NT2/D1 (cell line): ENCODE measurements around the gene ACVRL1.

Experiments
- YY1 ChIP-seq: IDR thresholded peaks from 2 replicates; pipeline ENCODE4 v1.6.1; 2011; ENCODE audit not compliant: insufficient read length, insufficient read depth
- ZNF274 ChIP-seq: IDR thresholded peaks from 2 replicates; pipeline ENCODE4 v1.6.1; 2011; ENCODE audit warnings: mild to moderate bottlenecking, low read depth, low read length

DNA sequence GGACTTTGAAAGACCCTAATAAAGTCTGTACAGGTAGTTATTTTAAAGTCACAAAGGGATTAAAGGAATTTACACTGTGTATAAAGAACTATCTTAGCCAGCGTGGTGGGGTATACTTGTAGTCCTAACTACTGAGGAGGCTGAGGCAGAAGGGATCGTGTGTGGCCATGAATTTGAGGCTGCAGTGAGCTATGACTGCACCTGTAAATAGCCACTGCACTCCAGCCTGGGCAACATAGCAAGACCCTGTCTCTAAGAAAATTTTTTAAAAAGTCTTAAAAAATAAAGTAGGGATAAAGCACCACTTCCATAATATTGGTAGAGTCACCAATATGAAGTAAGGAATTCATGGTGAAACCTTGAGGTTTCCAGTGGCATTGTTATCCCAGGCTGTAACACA lies 62.3 kb downstream of the ACVRL1 start:
- no peak for TF ChIP-seq YY1
- no peak for TF ChIP-seq ZNF274
